ENCODE results near the gene STK10.
"Not testable (repeated sequence)": the region's sequence is repeated elsewhere in the genome, so short reads cannot be mapped to it uniquely, and the experiment has no call there.

STK10 gene

GRCh38 chr5:172207511-172207910, 19.5 kb upstream of the STK10 start:
- Histone ChIP-seq H2AFZ (ENCODE audit: low read depth) (no peak overlapping the region), H3K4me3 (IDR thresholded peaks at IDR 0.05; ENCODE audit: insufficient read depth, low read depth, low read length) (no peak overlapping the region), H3K36me3 (ENCODE audit: insufficient read depth) (no peaks in the 10 kb centered on the region), H3K4me2 (no peak overlapping the region), H3K9ac (no peak overlapping the region), H3K27ac (no peak overlapping the region), H3K4me1 (ENCODE audit: low read depth, poor library complexity, severe bottlenecking) (no peaks in the 10 kb centered on the region), H3K79me2 (ENCODE audit: insufficient read depth, low read depth) (no peaks in the 10 kb centered on the region), H4K20me1 (ENCODE audit: insufficient read depth) (no peaks in the 10 kb centered on the region), H3K27me3 (ENCODE audit: insufficient read depth, low read depth) (no peaks in the 10 kb centered on the region)
- no peak for TF ChIP-seq CTCF (conservative IDR thresholded peaks at IDR 0.05; ENCODE audit: low read depth, low read length)

- not testable (repeated sequence) for H3K4me2 ChIP-seq; H3K4me3 ChIP-seq (IDR thresholded peaks at IDR 0.05; ENCODE audit: insufficient read depth, low read depth, low read length); H3K4me1 ChIP-seq (ENCODE audit: low read depth, poor library complexity, severe bottlenecking); H4K20me1 ChIP-seq (ENCODE audit: insufficient read depth); H3K27me3 ChIP-seq (ENCODE audit: insufficient read depth, low read depth); H3K27ac ChIP-seq; H3K9ac ChIP-seq; H2AFZ ChIP-seq (ENCODE audit: low read depth); H3K79me2 ChIP-seq (ENCODE audit: insufficient read depth, low read depth); H3K36me3 ChIP-seq (ENCODE audit: insufficient read depth)
These were observed 18.0 kb upstream of the STK10 start for GRCh38 chr5:172205984-172206383.

GRCh38 chr5:172200476-172200875, 12.5 kb upstream of the STK10 start:
- no peak for TF ChIP-seq CTCF (conservative IDR thresholded peaks at IDR 0.05; ENCODE audit: low read depth, low read length)
- H3K4me3 ChIP-seq (IDR thresholded peaks at IDR 0.05; ENCODE audit: insufficient read depth, low read depth, low read length): no peak overlapping the region
- no peaks in the 10 kb centered on the region for H3K36me3 ChIP-seq (ENCODE audit: insufficient read depth)
- no peaks in the 10 kb centered on the region for H4K20me1 ChIP-seq (ENCODE audit: insufficient read depth)
- no peak overlapping the region for H3K4me2 ChIP-seq
- no peak overlapping the region for H2AFZ ChIP-seq (ENCODE audit: low read depth)
- no peaks in the 10 kb centered on the region for H3K79me2 ChIP-seq (ENCODE audit: insufficient read depth, low read depth)
- H3K4me1 ChIP-seq (ENCODE audit: low read depth, poor library complexity, severe bottlenecking): no peaks in the 10 kb centered on the region
- H3K27me3 ChIP-seq (ENCODE audit: insufficient read depth, low read depth): no peaks in the 10 kb centered on the region
- H3K27ac ChIP-seq: no peak overlapping the region
- no peak overlapping the region for H3K9ac ChIP-seq

GRCh38 chr5:172199446-172199845, 11.4 kb upstream of the STK10 start:
- Histone ChIP-seq H3K79me2 (ENCODE audit: insufficient read depth, low read depth) (no peaks in the 10 kb centered on the region), H3K4me2 (no peak overlapping the region), H3K4me1 (ENCODE audit: low read depth, poor library complexity, severe bottlenecking) (no peaks in the 10 kb centered on the region), H2AFZ (ENCODE audit: low read depth) (no peak overlapping the region), H3K9ac (no peak overlapping the region), H3K27ac (no peak overlapping the region), H3K4me3 (IDR thresholded peaks at IDR 0.05; ENCODE audit: insufficient read depth, low read depth, low read length) (no peak overlapping the region), H3K36me3 (ENCODE audit: insufficient read depth) (no peaks in the 10 kb centered on the region), H4K20me1 (ENCODE audit: insufficient read depth) (no peaks in the 10 kb centered on the region), H3K27me3 (ENCODE audit: insufficient read depth, low read depth) (no peaks in the 10 kb centered on the region)
- TF ChIP-seq CTCF (conservative IDR thresholded peaks at IDR 0.05; ENCODE audit: low read depth, low read length): no peak

- H3K36me3 ChIP-seq (ENCODE audit: insufficient read depth); H3K4me2 ChIP-seq; H4K20me1 ChIP-seq (ENCODE audit: insufficient read depth); H3K27me3 ChIP-seq (ENCODE audit: insufficient read depth, low read depth); H3K79me2 ChIP-seq (ENCODE audit: insufficient read depth, low read depth); H3K27ac ChIP-seq; H2AFZ ChIP-seq (ENCODE audit: low read depth); H3K4me3 ChIP-seq (IDR thresholded peaks at IDR 0.05; ENCODE audit: insufficient read depth, low read depth, low read length); H3K4me1 ChIP-seq (ENCODE audit: low read depth, poor library complexity, severe bottlenecking); H3K9ac ChIP-seq: not testable (repeated sequence)
These were observed 9.8 kb upstream of the STK10 start for GRCh38 chr5:172197775-172198174.

All from KMS-11 (cell line).